ENCODE data around the gene RBKS. TPM values are rescaled to one million over a fixed set of nuclear protein-coding genes. Genes with fewer than 3 reads are reported as not detected.
A peak's percentile ranks its signal among the peaks of the same experiment; 100 is the strongest.

The RBKS gene
- total and polyA plus RNA-seq, 4 donors = 3.5 to 5.0 (median 3.8) TPM

GRCh38 chr2:27781496-27781895 is 108.7 kb downstream of the RBKS start:
- WGBS (ENCODE audit: insufficient coverage) = no CpG with 5 or more reads among the region's 2 CpGs
- H3K4me1 ChIP-seq (ENCODE audit: control insufficient read depth, insufficient read depth, low read length) = no peaks in the 10 kb centered on the region
- H3K4me3 ChIP-seq (ENCODE audit: low read depth, low read length) = no peak overlapping the region
- DNase-seq (ENCODE audit: low read depth in 4 of 6, low spot score in 6 of 6) = no peak
- H3K27me3 ChIP-seq (ENCODE audit: control insufficient read depth, insufficient read depth, low read length) = no peaks in the 10 kb centered on the region
- no peak overlapping the region for H3K27ac ChIP-seq (ENCODE audit: low read depth, low read length)
- H3K36me3 ChIP-seq (ENCODE audit: control insufficient read depth, insufficient read depth, low read length) = peaks cover 3% of the 10 kb centered on the region
- H3K9me3 ChIP-seq (ENCODE audit: control insufficient read depth, insufficient read depth, low read length) = no peaks in the 10 kb centered on the region

DNA sequence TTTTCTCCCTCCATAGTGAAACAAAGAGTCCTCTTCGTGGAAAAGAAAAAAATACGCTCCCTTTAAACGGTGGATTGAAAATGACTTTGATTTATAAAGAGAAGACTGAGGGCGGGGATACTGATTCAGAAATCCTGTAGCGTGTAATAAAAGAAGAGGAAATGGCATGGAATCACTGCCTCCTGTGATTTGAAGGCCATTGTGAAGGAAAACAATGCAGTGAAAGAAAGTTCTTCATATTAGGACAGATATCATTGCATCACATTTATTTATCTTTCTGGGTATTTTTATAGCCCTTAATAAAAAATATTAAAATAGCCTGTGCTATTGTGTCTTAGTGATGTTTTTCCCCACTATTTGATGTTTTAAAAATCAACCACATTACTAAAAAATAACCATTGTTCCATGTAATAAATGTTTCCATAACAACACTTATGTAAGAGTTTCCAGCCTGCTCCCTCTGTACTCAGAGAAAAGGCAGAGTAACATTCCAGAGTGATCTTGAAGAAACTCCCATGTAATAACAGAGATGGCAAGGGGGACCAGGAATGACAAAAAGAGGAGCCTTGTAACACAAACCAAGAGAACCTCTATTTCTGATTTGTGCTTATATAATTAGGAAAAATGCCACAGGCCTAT is 110.7 kb downstream of the RBKS start:
- Histone ChIP-seq H3K4me3 (ENCODE audit: low read depth, low read length) (no peak overlapping the region), H3K27me3 (ENCODE audit: control insufficient read depth, insufficient read depth, low read length) (no peaks in the 10 kb centered on the region), H3K27ac (ENCODE audit: low read depth, low read length) (no peak overlapping the region), H3K4me1 (ENCODE audit: control insufficient read depth, insufficient read depth, low read length) (no peaks in the 10 kb centered on the region), H3K9me3 (ENCODE audit: control insufficient read depth, insufficient read depth, low read length) (no peaks in the 10 kb centered on the region), H3K36me3 (ENCODE audit: control insufficient read depth, insufficient read depth, low read length) (peaks cover 3% of the 10 kb centered on the region)
- 59% methylated on average over 5 of the region's 5 CpGs for WGBS (ENCODE audit: insufficient coverage)
- DNase-seq (ENCODE audit: low read depth in 4 of 6, low spot score in 6 of 6) = no peak

- Histone ChIP-seq H3K36me3 (ENCODE audit: control insufficient read depth, insufficient read depth, low read length) (peaks cover 3% of the 10 kb centered on the region), H3K27me3 (ENCODE audit: control insufficient read depth, insufficient read depth, low read length) (no peaks in the 10 kb centered on the region), H3K9me3 (ENCODE audit: control insufficient read depth, insufficient read depth, low read length) (no peaks in the 10 kb centered on the region), H3K4me3 (ENCODE audit: low read depth, low read length) (no peak overlapping the region), H3K4me1 (ENCODE audit: control insufficient read depth, insufficient read depth, low read length) (no peaks in the 10 kb centered on the region), H3K27ac (ENCODE audit: low read depth, low read length) (no peak overlapping the region)
- WGBS (ENCODE audit: insufficient coverage) = no CpG with 5 or more reads among the region's 3 CpGs
- no peak for DNase-seq (ENCODE audit: low read depth in 4 of 6, low spot score in 6 of 6)
Measured at GRCh38 chr2:27776696-27777095, 113.5 kb downstream of the RBKS start.

DNA sequence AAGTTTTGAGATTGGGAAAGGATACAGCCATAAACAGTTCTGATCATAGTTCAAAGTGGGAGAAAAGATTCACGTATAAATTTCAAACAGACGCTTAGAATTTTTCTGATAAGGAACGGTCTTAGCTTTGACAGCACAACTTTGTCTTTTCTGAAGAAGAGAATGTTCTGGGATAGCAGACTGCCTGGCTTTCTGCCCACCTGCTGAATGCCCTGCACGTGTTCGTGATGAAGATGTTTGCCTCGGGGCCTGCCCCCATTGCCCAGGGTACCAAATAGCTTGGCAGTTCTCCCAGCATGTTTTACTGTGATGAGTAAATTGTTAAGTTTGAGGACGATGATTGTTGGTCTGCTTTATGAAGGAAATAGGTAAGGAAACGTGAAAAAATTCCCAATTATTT is 114.1 kb downstream of the RBKS start:
- Histone ChIP-seq H3K27ac (ENCODE audit: low read depth, low read length) (no peak overlapping the region), H3K36me3 (ENCODE audit: control insufficient read depth, insufficient read depth, low read length) (peaks cover 3% of the 10 kb centered on the region), H3K4me3 (ENCODE audit: low read depth, low read length) (no peak overlapping the region), H3K9me3 (ENCODE audit: control insufficient read depth, insufficient read depth, low read length) (no peaks in the 10 kb centered on the region), H3K27me3 (ENCODE audit: control insufficient read depth, insufficient read depth, low read length) (no peaks in the 10 kb centered on the region), H3K4me1 (ENCODE audit: control insufficient read depth, insufficient read depth, low read length) (no peaks in the 10 kb centered on the region)
- 45% methylated on average over 6 of the region's 8 CpGs for WGBS (ENCODE audit: insufficient coverage)
- DNase-seq (ENCODE audit: low read depth in 4 of 6, low spot score in 6 of 6) = peak in 2 of 6 donors; percentile 23 to 42

DNA sequence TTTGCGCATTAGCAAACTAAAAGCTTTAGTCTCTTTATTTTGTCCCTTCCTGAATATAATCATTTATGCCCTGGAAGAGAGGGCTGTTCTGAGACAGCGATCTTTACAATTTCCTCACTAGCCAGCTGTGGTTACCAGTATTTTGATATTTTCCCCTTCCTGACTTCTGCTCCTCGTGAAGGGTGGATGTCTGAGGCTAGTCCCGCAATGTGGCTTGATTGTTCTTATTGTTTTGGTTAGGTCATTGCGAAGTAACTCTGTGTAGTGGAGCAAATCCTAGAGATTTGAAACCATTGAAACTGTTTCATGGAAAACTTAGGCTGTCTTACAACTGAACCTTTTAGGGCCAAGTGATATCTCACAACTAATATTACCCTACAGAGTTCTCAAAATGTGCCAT is 116.2 kb downstream of the RBKS start:
- H3K4me3 ChIP-seq (ENCODE audit: low read depth, low read length) = no peak overlapping the region
- 90% methylated on average over 2 of the region's 5 CpGs for WGBS (ENCODE audit: insufficient coverage)
- peaks cover 3% of the 10 kb centered on the region for H3K36me3 ChIP-seq (ENCODE audit: control insufficient read depth, insufficient read depth, low read length)
- no peaks in the 10 kb centered on the region for H3K4me1 ChIP-seq (ENCODE audit: control insufficient read depth, insufficient read depth, low read length)
- no peaks in the 10 kb centered on the region for H3K27me3 ChIP-seq (ENCODE audit: control insufficient read depth, insufficient read depth, low read length)
- DNase-seq (ENCODE audit: low read depth in 4 of 6, low spot score in 6 of 6) = no peak
- no peaks in the 10 kb centered on the region for H3K9me3 ChIP-seq (ENCODE audit: control insufficient read depth, insufficient read depth, low read length)
- no peak overlapping the region for H3K27ac ChIP-seq (ENCODE audit: low read depth, low read length)

DNA sequence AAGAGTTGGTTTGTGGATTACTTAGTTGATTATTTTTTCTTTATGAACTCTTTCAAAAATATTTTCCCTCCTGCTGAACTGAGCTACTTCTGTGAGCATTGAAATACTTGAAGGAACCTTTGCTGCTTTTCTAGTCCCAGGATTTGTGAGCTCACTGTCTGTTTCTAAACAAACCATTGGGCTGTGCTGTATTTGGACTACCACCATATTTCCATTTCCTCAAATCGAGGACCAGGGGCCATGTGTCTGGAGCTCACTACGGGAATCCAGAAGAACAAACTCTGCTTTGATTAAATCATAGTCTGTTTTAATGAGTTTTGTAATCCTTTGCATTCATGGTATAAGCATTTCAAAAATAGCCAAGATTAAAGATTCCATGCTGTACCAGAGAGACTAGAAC is 117.4 kb downstream of the RBKS start:
- no peaks in the 10 kb centered on the region for H3K9me3 ChIP-seq (ENCODE audit: control insufficient read depth, insufficient read depth, low read length)
- H3K4me1 ChIP-seq (ENCODE audit: control insufficient read depth, insufficient read depth, low read length) = no peaks in the 10 kb centered on the region
- DNase-seq (ENCODE audit: low read depth in 4 of 6, low spot score in 6 of 6) = no peak
- H3K4me3 ChIP-seq (ENCODE audit: low read depth, low read length) = no peak overlapping the region
- H3K27ac ChIP-seq (ENCODE audit: low read depth, low read length) = no peak overlapping the region
- no CpG with 5 or more reads among the region's 2 CpGs for WGBS (ENCODE audit: insufficient coverage)
- H3K27me3 ChIP-seq (ENCODE audit: control insufficient read depth, insufficient read depth, low read length) = peaks cover 7% of the 10 kb centered on the region
- H3K36me3 ChIP-seq (ENCODE audit: control insufficient read depth, insufficient read depth, low read length) = no peaks in the 10 kb centered on the region

DNA sequence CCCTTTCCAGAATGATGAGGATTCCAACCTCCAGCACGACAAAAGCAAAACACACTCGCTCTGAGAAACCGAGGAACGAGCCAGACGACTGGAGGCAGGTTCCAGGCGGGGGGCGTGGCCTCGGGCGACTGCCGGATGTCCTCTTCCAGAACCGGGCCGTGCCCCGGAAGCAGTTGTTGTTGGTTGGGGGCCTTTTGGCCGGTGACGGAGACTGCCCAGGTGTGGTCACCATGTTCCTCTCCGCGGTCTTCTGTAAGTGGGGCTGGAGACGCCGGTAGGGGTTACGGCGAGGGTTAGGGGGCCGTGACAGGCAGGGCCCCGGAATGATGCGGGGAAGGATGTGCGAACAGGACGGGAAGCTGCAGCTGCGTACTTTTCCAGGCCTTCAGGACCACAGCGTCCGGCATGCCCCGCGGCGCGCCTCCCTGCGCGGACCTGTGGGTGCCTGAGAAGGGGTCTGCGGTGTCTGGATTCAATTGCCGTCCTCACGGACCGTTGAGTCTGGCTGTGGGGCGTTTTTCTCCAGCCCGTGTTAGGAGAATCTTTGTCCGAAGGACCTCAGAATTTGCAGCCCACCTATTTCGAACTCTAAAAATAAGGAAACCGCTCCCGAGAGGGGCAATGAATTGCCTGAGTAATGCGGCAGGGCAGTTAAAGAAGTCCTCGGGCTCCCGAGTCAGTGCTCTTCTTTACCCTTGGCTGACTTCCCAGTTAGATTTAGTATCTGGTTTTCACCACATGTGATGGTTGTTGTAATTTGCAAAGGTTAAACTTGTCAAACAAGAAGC is 118.4 kb downstream of the RBKS start, which contains the start of gene MRPL33:
Gene MRPL33 (plus strand): TSS at position 172 of the 788 bp plus-strand sequence. CDS start 59 bp downstream, at position 231.
- Histone ChIP-seq H3K27ac (ENCODE audit: low read depth, low read length) (peak within 1 kb of the TSS; percentile 80), H3K4me3 (ENCODE audit: low read depth, low read length) (peak within 1 kb of the TSS; percentile 98), H3K27me3 (ENCODE audit: control insufficient read depth, insufficient read depth, low read length) (peaks cover 10% of the 10 kb centered on the region), H3K9me3 (ENCODE audit: control insufficient read depth, insufficient read depth, low read length) (no peaks in the 10 kb centered on the region), H3K4me1 (ENCODE audit: control insufficient read depth, insufficient read depth, low read length) (no peaks in the 10 kb centered on the region), H3K36me3 (ENCODE audit: control insufficient read depth, insufficient read depth, low read length) (no peaks in the 10 kb centered on the region)
- WGBS (ENCODE audit: insufficient coverage) = under 1% methylated on average over 48 of the region's 48 CpGs
- peak; percentile 84 to 98 (median 94) for DNase-seq (ENCODE audit: low read depth in 4 of 6, low spot score in 6 of 6)

DNA sequence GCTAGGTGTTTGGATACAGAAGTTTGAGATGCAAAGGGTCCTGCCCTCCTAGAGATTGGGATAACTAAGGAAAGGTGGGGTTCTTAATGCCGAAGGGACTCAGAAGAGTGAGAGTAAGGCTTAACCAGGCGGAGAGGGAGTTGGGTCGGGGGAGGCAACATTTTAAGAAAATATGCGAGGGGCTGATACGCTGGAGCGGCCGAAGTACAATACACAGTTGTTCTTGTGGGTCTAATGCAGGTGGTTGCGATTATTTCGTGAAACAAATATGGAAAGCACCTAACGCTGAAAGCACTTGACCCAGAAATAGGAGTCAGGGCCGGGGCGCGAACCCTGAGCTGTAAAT is 119.0 kb downstream of the RBKS start:
- peak overlapping the region; percentile 98 for H3K4me3 ChIP-seq (ENCODE audit: low read depth, low read length)
- H3K27me3 ChIP-seq (ENCODE audit: control insufficient read depth, insufficient read depth, low read length) = peaks cover 12% of the 10 kb centered on the region
- H3K36me3 ChIP-seq (ENCODE audit: control insufficient read depth, insufficient read depth, low read length) = no peaks in the 10 kb centered on the region
- no peaks in the 10 kb centered on the region for H3K4me1 ChIP-seq (ENCODE audit: control insufficient read depth, insufficient read depth, low read length)
- H3K27ac ChIP-seq (ENCODE audit: low read depth, low read length) = peak overlapping the region; percentile 80
- WGBS (ENCODE audit: insufficient coverage) = 14% methylated on average over 12 of the region's 13 CpGs
- DNase-seq (ENCODE audit: low read depth in 4 of 6, low spot score in 6 of 6) = no peak
- H3K9me3 ChIP-seq (ENCODE audit: control insufficient read depth, insufficient read depth, low read length) = no peaks in the 10 kb centered on the region

DNA sequence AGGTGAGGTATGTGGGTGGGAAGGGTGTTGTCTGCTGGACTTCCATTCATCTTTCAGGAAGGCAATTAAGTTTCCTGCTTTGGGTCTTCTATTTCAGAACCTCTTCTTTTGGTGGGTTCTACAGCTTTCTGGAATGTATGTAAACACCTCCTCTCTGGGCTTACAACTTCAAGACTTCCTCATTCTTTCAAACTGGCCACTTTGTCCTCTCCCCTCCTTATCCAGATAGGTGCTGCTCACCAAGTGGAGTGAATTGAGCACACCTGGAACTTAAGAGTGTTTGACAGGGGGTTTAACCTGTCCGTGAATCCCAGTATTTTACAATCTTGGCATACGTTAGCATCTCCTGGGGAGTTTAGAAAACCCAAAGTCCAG is 123.9 kb downstream of the RBKS start:
- no peaks in the 10 kb centered on the region for H3K36me3 ChIP-seq (ENCODE audit: control insufficient read depth, insufficient read depth, low read length)
- no CpG with 5 or more reads among the region's 2 CpGs for WGBS (ENCODE audit: insufficient coverage)
- no peak overlapping the region for H3K27ac ChIP-seq (ENCODE audit: low read depth, low read length)
- DNase-seq (ENCODE audit: low read depth in 4 of 6, low spot score in 6 of 6) = no peak
- H3K27me3 ChIP-seq (ENCODE audit: control insufficient read depth, insufficient read depth, low read length) = peaks cover 16% of the 10 kb centered on the region
- H3K9me3 ChIP-seq (ENCODE audit: control insufficient read depth, insufficient read depth, low read length) = no peaks in the 10 kb centered on the region
- peak overlapping the region; percentile 17 for H3K4me3 ChIP-seq (ENCODE audit: low read depth, low read length)
- H3K4me1 ChIP-seq (ENCODE audit: control insufficient read depth, insufficient read depth, low read length) = peaks cover 7% of the 10 kb centered on the region

Measured in spinal cord (tissue), 10 donors.